Measurements from ENCODE around the gene CCKAR.

The CCKAR gene

DNA sequence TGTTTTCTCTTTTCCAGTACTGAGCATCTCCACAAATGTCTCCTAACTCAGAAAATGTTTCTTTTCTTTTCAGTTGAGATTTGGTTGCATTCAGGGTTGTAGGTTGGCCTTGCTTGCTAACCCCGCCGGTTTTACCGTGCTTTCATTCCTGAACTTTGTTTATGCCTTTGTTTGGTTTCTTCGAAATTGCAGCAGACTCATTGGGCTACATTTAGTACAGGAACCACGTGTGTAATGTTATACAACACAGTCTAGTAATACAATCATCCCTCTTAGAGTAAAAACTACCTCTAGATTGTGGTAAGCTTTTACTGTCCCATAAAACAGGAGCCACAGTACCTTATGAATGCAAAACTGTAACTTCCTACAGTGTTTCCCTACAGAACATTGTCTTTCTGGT is 57.9 kb downstream of the CCKAR start:
- no peak for DNase-seq (ENCODE audit: low read depth, low spot score)
- no peak overlapping the region for H3K4me3 ChIP-seq (ENCODE audit: low read length)

DNA sequence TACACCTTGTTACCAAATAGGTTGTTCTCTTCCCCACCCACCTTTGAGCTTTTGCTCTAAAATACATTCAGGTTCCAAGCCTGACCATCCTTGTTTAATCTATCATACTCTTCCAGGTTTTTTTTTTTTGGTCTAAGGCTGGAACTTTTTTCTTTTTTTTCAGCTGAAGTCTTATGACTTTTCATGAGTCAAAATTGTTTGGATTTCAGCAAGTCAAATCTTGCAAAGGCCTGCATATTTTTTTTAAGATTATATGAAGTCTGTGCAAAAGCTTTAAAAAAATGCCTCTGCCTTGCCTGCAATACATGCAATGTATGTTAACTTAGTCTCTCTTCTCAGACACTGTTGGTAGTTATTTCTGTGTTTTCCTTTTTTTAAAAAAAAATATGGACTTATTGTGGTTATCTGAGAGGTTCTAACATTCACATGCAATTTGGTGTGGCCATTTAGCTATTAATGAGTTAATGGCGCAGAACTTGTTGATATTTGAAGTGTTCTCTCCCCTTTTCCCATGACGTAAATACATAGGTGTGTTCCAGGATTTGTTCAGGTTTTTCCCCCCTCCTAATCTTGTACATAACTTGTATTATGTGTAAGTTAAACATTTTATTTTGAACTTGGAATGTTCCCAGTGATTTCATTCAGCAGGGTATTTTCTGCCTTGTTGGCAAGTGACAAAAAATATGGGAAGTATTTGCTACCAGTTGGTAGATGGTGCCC is 58.7 kb downstream of the CCKAR start:
- DNase-seq (ENCODE audit: low read depth, low spot score) = no peak
- no peak overlapping the region for H3K4me3 ChIP-seq (ENCODE audit: low read length)

All from Jurkat, Clone E6-1 (cell line).